Natural killer cell treated with Interleukin-12 subunit alpha and Interleukin-12 subunit beta and Interleukin-15 and Interleukin-18, amount 100 ng/mL, for 72 hours (primary cell): Measurements from ENCODE around the gene CCDC141. TPM values are rescaled to one million over a fixed set of nuclear protein-coding genes. Genes with fewer than 3 reads are reported as not detected.
"Not testable (repeated sequence)": the region's sequence is repeated elsewhere in the genome, so short reads cannot be mapped to it uniquely, and the experiment has no call there.

Experiments used
- ATAC-seq, 2 donors: fragments of 150-1000 bp; cut with Tn5 transposase in 1 of 2; sonication (Bioruptor Pico), chemical (Tn5 transposase) in 1 of 2; 2 replicates each; pipeline ENCODE4 v1.10.0; 2021
- DNase-seq: peaks from one replicate; pipeline ENCODE4 v3.0.0; 2022; ENCODE audit warnings: low spot score
- H3K27ac Mint-ChIP-seq, 2 donors: 1 replicate in 1 of 2; 2 replicates in 1 of 2; pipeline ENCODE4 v1.8.0; 2022; ENCODE audit warnings: mixed read lengths in 2 of 2, mild to moderate bottlenecking in 1 of 2, moderate library complexity in 1 of 2
- H3K27me3 Mint-ChIP-seq, 2 donors: 1 replicate in 1 of 2; 2 replicates in 1 of 2; pipeline ENCODE4 v1.8.0; 2022; ENCODE audit warnings: mixed read lengths in 2 of 2
- H3K36me3 Mint-ChIP-seq: one replicate; pipeline ENCODE4 v1.8.0; 2022; ENCODE audit warnings: mixed read lengths
- H3K4me1 Mint-ChIP-seq, 2 donors: 1 replicate in 1 of 2; 2 replicates in 1 of 2; pipeline ENCODE4 v1.8.0; 2022; ENCODE audit warnings: low read depth in 2 of 2, mixed read lengths in 2 of 2, mild to moderate bottlenecking in 1 of 2
- H3K4me3 Mint-ChIP-seq: one replicate; pipeline ENCODE4 v1.8.0; 2022; ENCODE audit warnings: mixed read lengths
- H3K9me3 Mint-ChIP-seq: 2 replicates; pipeline ENCODE4 v1.8.0; 2022; ENCODE audit warnings: mixed read lengths
- total RNA-seq, 2 donors: library from RNA; stranded (reverse); gene quantifications; one replicate each; pipeline ENCODE4 v1.2.3, GENCODE V29; 2022

CCDC141 gene
- total RNA-seq, 2 donors from 2014 or later: 0.24 to 1.2 TPM

- not testable (repeated sequence) for ATAC-seq
These were observed 60.5 kb downstream of the CCDC141 start for GRCh38 chr2:178989424-178989823.

DNA sequence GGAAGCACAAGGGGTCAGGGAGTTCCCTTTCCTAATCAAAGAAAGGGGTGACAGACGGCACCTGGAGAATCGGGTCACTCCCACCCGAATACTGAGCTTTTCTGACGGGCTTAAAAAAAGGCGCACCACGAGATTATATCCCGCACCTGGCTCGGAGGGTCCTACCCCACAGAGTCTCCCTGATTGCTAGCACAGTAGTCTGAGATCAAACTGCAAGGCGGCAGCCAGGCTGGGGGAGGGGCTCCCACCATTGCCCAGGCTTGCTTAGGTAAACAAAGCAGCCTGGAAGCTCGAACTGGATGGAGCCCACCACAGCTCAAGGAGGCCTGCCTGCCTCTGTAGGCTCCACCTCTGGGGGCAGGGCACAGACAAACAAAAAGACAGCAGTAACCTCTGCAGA is 67.3 kb downstream of the CCDC141 start:
- not testable (repeated sequence) for H3K36me3 Mint-ChIP-seq, H3K4me1 Mint-ChIP-seq, H3K27ac Mint-ChIP-seq, ATAC-seq, H3K9me3 Mint-ChIP-seq, H3K4me3 Mint-ChIP-seq, H3K27me3 Mint-ChIP-seq, DNase-seq

More at GRCh38 chr2:178989424-178989823, 60.5 kb downstream of the CCDC141 start:
- not testable (repeated sequence) for H3K27ac Mint-ChIP-seq, H3K27me3 Mint-ChIP-seq, H3K4me3 Mint-ChIP-seq, H3K9me3 Mint-ChIP-seq, H3K4me1 Mint-ChIP-seq, DNase-seq, H3K36me3 Mint-ChIP-seq

GRCh38 chr2:178980815-178981214 is 69.1 kb downstream of the CCDC141 start:
- Mint-ChIP-seq H3K4me1 (no peaks in the 10 kb centered on the region), H3K4me3 (no peak overlapping the region), H3K36me3 (no peaks in the 10 kb centered on the region), H3K27me3 (no peaks in the 10 kb centered on the region), H3K27ac (no peak overlapping the region), H3K9me3 (peaks cover 4% of the 10 kb centered on the region)
- ATAC-seq (no peak), DNase-seq (no peak)

DNA sequence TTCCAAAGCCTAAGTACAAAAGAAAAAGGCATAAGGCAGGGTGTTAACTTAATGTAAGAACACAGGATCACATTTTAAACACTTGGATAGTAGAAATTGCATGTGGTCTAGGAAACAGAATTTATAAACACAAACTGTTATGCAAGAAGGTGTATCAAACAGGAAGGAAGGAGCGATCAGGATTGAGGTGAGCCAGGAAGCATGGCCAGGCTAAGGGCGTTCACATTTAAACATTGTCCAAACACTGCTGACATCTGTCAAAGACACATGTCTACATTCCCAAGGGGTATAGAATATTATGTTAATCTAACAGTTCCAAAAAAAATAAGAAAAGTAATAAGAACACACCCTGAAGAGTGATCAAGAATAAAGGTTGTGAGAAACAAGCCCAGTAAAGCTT is 71.3 kb downstream of the CCDC141 start:
- Mint-ChIP-seq H3K4me3 (no peak overlapping the region), H3K36me3 (no peaks in the 10 kb centered on the region), H3K27ac (no peak overlapping the region), H3K27me3 (no peaks in the 10 kb centered on the region), H3K9me3 (peaks cover 4% of the 10 kb centered on the region), H3K4me1 (no peaks in the 10 kb centered on the region)
- ATAC-seq (no peak), DNase-seq (no peak)

- H3K9me3 Mint-ChIP-seq: peaks cover 4% of the 10 kb centered on the region
- no peak for ATAC-seq
These were observed 73.6 kb downstream of the CCDC141 start for GRCh38 chr2:178976351-178976750.

GRCh38 chr2:178962805-178963433 is 87.0 kb downstream of the CCDC141 start:
- Mint-ChIP-seq H3K9me3 (peaks cover 2% of the 10 kb centered on the region), H3K4me1 (no peaks in the 10 kb centered on the region), H3K36me3 (no peaks in the 10 kb centered on the region), H3K27ac (no peak overlapping the region), H3K27me3 (no peaks in the 10 kb centered on the region), H3K4me3 (no peak overlapping the region)
- DNase-seq: no peak
- ATAC-seq: no peak

More at GRCh38 chr2:178976351-178976750, 73.6 kb downstream of the CCDC141 start:
- no peaks in the 10 kb centered on the region for H3K27me3 Mint-ChIP-seq
- no peak overlapping the region for H3K4me3 Mint-ChIP-seq
- H3K36me3 Mint-ChIP-seq: no peaks in the 10 kb centered on the region
- no peaks in the 10 kb centered on the region for H3K4me1 Mint-ChIP-seq
- H3K27ac Mint-ChIP-seq: no peak overlapping the region
- no peak for DNase-seq

DNA sequence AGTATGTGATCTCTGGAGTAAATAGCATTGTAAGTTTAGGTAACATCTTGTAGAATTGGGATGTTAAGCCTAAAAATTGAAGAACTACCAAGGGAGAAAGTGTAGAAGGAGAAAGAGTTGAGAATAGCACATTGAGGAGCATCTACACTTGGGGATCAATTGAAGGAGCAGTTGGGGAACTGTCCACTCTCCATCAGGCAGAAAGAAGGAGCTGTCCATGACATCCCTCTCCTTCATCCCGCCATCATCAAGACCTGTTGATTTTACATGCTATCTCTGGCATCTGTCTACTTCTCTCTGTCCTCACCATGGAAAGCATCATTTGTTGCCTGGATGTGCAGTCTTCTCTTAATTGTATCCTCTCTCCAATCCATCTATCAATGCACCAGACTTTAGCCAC is 87.8 kb downstream of the CCDC141 start:
- no peaks in the 10 kb centered on the region for H3K36me3 Mint-ChIP-seq
- H3K27me3 Mint-ChIP-seq: no peaks in the 10 kb centered on the region
- no peaks in the 10 kb centered on the region for H3K4me1 Mint-ChIP-seq
- DNase-seq (no peak), ATAC-seq (no peak)
- H3K27ac Mint-ChIP-seq: no peak overlapping the region
- no peak overlapping the region for H3K4me3 Mint-ChIP-seq
- H3K9me3 Mint-ChIP-seq: peaks cover 2% of the 10 kb centered on the region

DNA sequence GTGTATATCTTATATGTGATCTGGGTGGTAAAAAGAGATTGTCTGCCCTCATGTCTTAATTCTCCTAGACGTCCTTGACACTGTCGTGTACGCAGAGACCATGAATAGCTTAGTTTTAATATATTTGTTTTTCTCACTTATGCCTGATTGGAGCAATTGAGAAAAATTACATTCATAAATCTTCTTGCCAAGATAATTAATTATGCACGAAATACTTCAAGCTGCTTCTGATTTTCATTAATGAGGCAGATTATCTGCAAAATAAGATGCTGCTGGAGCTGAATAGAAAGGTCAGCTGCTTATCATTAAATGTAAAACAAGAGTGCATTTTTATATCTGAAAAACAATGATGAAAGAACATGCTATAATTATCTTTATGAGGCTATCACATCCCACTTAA is 95.9 kb downstream of the CCDC141 start:
- Mint-ChIP-seq H3K27ac (no peak overlapping the region), H3K4me3 (no peak overlapping the region), H3K4me1 (no peaks in the 10 kb centered on the region), H3K36me3 (no peaks in the 10 kb centered on the region), H3K9me3 (no peaks in the 10 kb centered on the region), H3K27me3 (no peaks in the 10 kb centered on the region)
- ATAC-seq (no peak), DNase-seq (no peak)

DNA sequence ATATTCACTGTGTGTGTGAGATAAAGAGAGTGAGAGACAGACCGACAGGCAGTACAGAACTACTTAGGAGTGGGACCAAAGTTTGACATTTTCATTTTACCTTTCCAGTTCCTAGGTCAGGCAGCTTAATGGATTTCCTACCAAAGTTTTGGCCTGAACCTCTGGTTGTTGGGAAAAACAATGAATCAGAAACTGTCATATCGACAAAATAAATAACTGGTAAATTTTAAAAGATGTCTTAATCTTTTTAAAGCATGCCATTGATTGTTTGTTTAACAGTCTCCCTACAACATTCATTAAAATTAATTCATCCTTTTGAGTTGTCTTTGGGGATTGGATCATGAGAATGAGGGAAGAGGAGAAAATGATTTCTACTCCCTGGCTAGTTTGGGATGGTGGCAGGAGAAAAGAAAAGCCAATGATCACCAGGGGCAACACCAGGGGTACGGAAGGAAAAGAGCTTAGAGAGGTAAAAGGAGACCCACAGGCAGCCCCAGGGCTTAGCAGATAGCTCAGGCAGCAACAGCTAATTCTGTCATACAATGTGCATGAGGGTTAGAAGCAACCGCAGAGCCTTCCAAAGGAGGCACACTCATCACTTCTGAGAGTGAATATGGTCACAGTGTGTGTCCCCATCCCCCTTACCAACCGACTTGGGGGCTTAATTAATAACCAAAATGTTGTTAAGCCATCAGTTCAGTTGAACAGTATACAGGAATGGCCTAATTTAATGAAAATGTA is 98.5 kb downstream of the CCDC141 start:
- H3K27me3 Mint-ChIP-seq: peaks cover 0 to 10% of the 10 kb centered on the region in 2 donors
- no peak overlapping the region for H3K4me3 Mint-ChIP-seq
- DNase-seq: no peak
- no peaks in the 10 kb centered on the region for H3K4me1 Mint-ChIP-seq
- peaks cover 5% of the 10 kb centered on the region for H3K9me3 Mint-ChIP-seq
- no peak overlapping the region for H3K27ac Mint-ChIP-seq
- ATAC-seq: no peak
- H3K36me3 Mint-ChIP-seq: peaks cover 6% of the 10 kb centered on the region

GRCh38 chr2:178949584-178949983 is 100.4 kb downstream of the CCDC141 start:
- Mint-ChIP-seq H3K27ac (no peak overlapping the region), H3K27me3 (peaks cover 0 to 10% of the 10 kb centered on the region in 2 donors), H3K4me1 (no peaks in the 10 kb centered on the region), H3K9me3 (peaks cover 5% of the 10 kb centered on the region), H3K36me3 (peaks cover 6% of the 10 kb centered on the region), H3K4me3 (no peak overlapping the region)
- no peak for ATAC-seq
- DNase-seq: no peak

DNA sequence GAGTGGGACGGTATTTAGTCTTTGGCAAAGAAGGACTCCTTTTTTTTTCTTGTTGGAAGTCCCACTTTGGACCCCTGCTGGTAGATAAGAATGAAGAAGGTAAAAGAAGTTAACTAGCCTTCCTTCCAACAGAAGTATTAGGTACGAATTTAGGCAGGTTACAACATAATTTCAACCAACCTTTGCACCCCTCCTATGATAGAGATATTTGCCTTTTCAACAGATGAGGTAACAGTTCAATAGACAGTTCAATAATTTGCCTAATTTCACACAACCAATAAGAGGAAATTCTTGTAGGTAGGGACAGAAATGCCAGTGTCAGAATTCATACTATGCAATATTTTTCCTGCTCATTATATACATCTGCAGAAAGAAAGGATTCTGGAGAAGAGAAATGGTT is 100.8 kb downstream of the CCDC141 start:
- H3K36me3 Mint-ChIP-seq: peaks cover 6% of the 10 kb centered on the region
- H3K4me1 Mint-ChIP-seq: no peaks in the 10 kb centered on the region
- H3K27me3 Mint-ChIP-seq: peaks cover 0 to 10% of the 10 kb centered on the region in 2 donors
- ATAC-seq (no peak), DNase-seq (no peak)
- no peak overlapping the region for H3K4me3 Mint-ChIP-seq
- H3K9me3 Mint-ChIP-seq: peaks cover 5% of the 10 kb centered on the region
- H3K27ac Mint-ChIP-seq: no peak overlapping the region

DNA sequence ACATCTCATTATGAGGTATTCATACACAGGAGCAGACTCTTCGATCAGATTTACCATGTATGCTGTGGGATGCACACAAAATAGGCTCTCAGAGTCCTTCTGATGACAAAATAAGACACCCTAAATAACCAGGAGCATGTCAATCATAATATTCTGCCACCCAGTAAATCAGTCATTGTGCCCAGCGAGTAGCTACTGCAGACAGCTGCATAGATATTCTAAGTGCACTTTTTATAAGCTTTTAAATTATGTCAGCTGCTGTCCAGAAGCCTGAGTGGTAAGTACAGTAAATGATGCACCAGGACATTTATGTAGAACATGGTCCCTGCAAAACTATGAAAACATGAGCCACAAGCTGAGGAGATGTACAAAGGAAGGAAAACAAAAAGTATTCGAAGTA is 102.9 kb downstream of the CCDC141 start:
- DNase-seq (no peak), ATAC-seq (no peak)
- H3K9me3 Mint-ChIP-seq: peaks cover 5% of the 10 kb centered on the region
- no peak overlapping the region for H3K27ac Mint-ChIP-seq
- no peaks in the 10 kb centered on the region for H3K4me1 Mint-ChIP-seq
- H3K27me3 Mint-ChIP-seq: peaks cover 0 to 10% of the 10 kb centered on the region in 2 donors
- peaks cover 6% of the 10 kb centered on the region for H3K36me3 Mint-ChIP-seq
- no peak overlapping the region for H3K4me3 Mint-ChIP-seq

GRCh38 chr2:178946494-178946893 is 103.4 kb downstream of the CCDC141 start:
- Mint-ChIP-seq H3K36me3 (peaks cover 6% of the 10 kb centered on the region), H3K4me1 (no peaks in the 10 kb centered on the region), H3K27ac (no peak overlapping the region), H3K27me3 (peaks cover 0 to 10% of the 10 kb centered on the region in 2 donors), H3K4me3 (no peak overlapping the region), H3K9me3 (peaks cover 5% of the 10 kb centered on the region)
- DNase-seq (no peak), ATAC-seq (no peak)

- DNase-seq: no peak
- ATAC-seq: no peak
- Mint-ChIP-seq H3K9me3 (peaks cover 5% of the 10 kb centered on the region), H3K27me3 (peaks cover 0 to 10% of the 10 kb centered on the region in 2 donors), H3K27ac (no peak overlapping the region), H3K4me1 (no peaks in the 10 kb centered on the region), H3K36me3 (peaks cover 6% of the 10 kb centered on the region), H3K4me3 (no peak overlapping the region)
These were observed 106.2 kb downstream of the CCDC141 start for GRCh38 chr2:178943745-178944144.
